Panc1 (cell line): ENCODE results near the gene EEF1AKMT2.

Experiments
- CTCF ChIP-seq: fragments of 450-650 bp; IDR thresholded peaks from 2 replicates; pipeline ENCODE4 v1.5.1; 2017; ENCODE audit warnings: mild to moderate bottlenecking
- SIN3A ChIP-seq: IDR thresholded peaks from 2 replicates; pipeline ENCODE4 v1.6.1; 2012; ENCODE audit warnings: low read depth, mild to moderate bottlenecking, low read length, moderate library complexity, borderline replicate concordance; ENCODE audit not compliant: insufficient read depth

GRCh38 chr10:124821520-124821919 lies 29.8 kb upstream of the EEF1AKMT2 start:
- no peak for TF ChIP-seq CTCF
- no peak for TF ChIP-seq SIN3A
